Liver (tissue), 9 donors: ENCODE data around the gene CAMSAP3. TPM values are rescaled to one million over a fixed set of nuclear protein-coding genes. Genes with fewer than 3 reads are reported as not detected.

Experiments
- DNase-seq: peaks from one replicate; pipeline ENCODE4 v3.0.0-alpha.2; 2017; ENCODE audit warnings: low spot score
- H3K27ac ChIP-seq, 2 donors: one replicate each; pipeline ENCODE4 v1.7.0; 2013; ENCODE audit warnings: inconsistent platforms in 2 of 2, low read length in 2 of 2, control low read depth in 1 of 2, low read depth in 1 of 2, mild to moderate bottlenecking in 1 of 2
- H3K27me3 ChIP-seq, 4 donors: one replicate each; pipeline versions ENCODE4 v1.6.1 to v1.7.0; 2013; ENCODE audit warnings: low read length in 3 of 4, inconsistent platforms in 1 of 4, mild to moderate bottlenecking in 1 of 4, moderate library complexity in 1 of 4; ENCODE audit not compliant: control insufficient read depth in 4 of 4, insufficient read depth in 4 of 4
- H3K36me3 ChIP-seq, 4 donors: one replicate each; pipeline versions ENCODE4 v1.6.1 to v1.7.0; 2013; ENCODE audit warnings: low read length in 3 of 4, mild to moderate bottlenecking in 3 of 4, low read depth in 1 of 4, moderate library complexity in 1 of 4; ENCODE audit not compliant: control insufficient read depth in 4 of 4, insufficient read depth in 3 of 4
- H3K4me1 ChIP-seq, 4 donors: one replicate each; pipeline versions ENCODE4 v1.6.1 to v1.7.0; 2013; ENCODE audit warnings: low read length in 3 of 4, mild to moderate bottlenecking in 3 of 4, moderate library complexity in 1 of 4; ENCODE audit not compliant: control insufficient read depth in 4 of 4, insufficient read depth in 4 of 4
- H3K4me3 ChIP-seq, 3 donors: one replicate each; pipeline versions ENCODE4 v1.6.1 to v1.7.0; 2013; ENCODE audit warnings: low read length in 3 of 3, control low read depth in 1 of 3, low read depth in 1 of 3, mild to moderate bottlenecking in 1 of 3
- H3K9ac ChIP-seq, 2 donors: one replicate each; pipeline ENCODE4 v1.7.0; 2013; ENCODE audit warnings: low read length in 2 of 2, mild to moderate bottlenecking in 2 of 2, moderate library complexity in 2 of 2, control low read depth in 1 of 2, low read depth in 1 of 2
- H3K9me3 ChIP-seq, 4 donors: one replicate each; pipeline versions ENCODE4 v1.6.1 to v1.7.0; 2013; ENCODE audit warnings: low read length in 3 of 4; ENCODE audit not compliant: control insufficient read depth in 4 of 4
- CTCF ChIP-seq: fragments of 150-350 bp; IDR thresholded peaks from 2 replicates; pipeline ENCODE4 v1.5.1; 2017; ENCODE audit warnings: improper control_type of control experiment, low read depth, low read length; ENCODE audit not compliant: missing input control
- EGR1 ChIP-seq, 2 donors: IDR thresholded peaks; 2 replicates each; pipeline ENCODE4 v1.6.1; 2016 to 2018; ENCODE audit warnings: antibody characterized with exemption in 2 of 2, low read depth in 2 of 2
- FOXA1 ChIP-seq: IDR thresholded peaks from 2 replicates; pipeline ENCODE4 v1.6.1; 2016; ENCODE audit warnings: antibody characterized with exemption
- GABPA ChIP-seq, 2 donors: IDR thresholded peaks in 1 of 2; conservative IDR thresholded peaks in 1 of 2; 2 replicates each; pipeline ENCODE4 v1.6.1; 2016; ENCODE audit warnings: antibody characterized with exemption in 2 of 2, mild to moderate bottlenecking in 1 of 2, moderate library complexity in 1 of 2
- HNF4A ChIP-seq, 2 donors: conservative IDR thresholded peaks; 2 replicates each; pipeline ENCODE4 v1.6.1; 2016; ENCODE audit warnings: antibody characterized with exemption in 2 of 2, mild to moderate bottlenecking in 2 of 2
- HNF4G ChIP-seq: IDR thresholded peaks from 2 replicates; pipeline ENCODE4 v1.6.1; 2016; ENCODE audit warnings: antibody characterized with exemption
- JUND ChIP-seq, 2 donors: IDR thresholded peaks; 2 replicates each; pipeline ENCODE4 v1.6.1; 2016; ENCODE audit warnings: antibody characterized with exemption in 2 of 2
- NR2F2 ChIP-seq: IDR thresholded peaks from 2 replicates; pipeline ENCODE4 v1.6.1; 2016; ENCODE audit warnings: antibody characterized with exemption
- RXRA ChIP-seq, 2 donors: IDR thresholded peaks; 2 replicates each; pipeline ENCODE4 v1.6.1; 2017 to 2018; ENCODE audit warnings: antibody characterized with exemption in 2 of 2, mild to moderate bottlenecking in 1 of 2
- SP1 ChIP-seq: IDR thresholded peaks from 2 replicates; pipeline ENCODE4 v1.6.1; 2018; ENCODE audit warnings: antibody characterized with exemption, mild to moderate bottlenecking
- YY1 ChIP-seq: IDR thresholded peaks from 2 replicates; pipeline ENCODE4 v1.6.1; 2016; ENCODE audit warnings: antibody characterized with exemption, mild to moderate bottlenecking
- ZBTB33 ChIP-seq: IDR thresholded peaks from 2 replicates; pipeline ENCODE4 v1.6.1; 2016; ENCODE audit warnings: antibody characterized with exemption
- WGBS: extraction: QIAGEN DNeasy Blood & Tissue Kit; methylation state at CpG from one replicate; pipeline ENCODE4 v1.1.7; 2013; 5-methylcytosine and 5-hydroxymethylcytosine counted together
- polyA plus RNA-seq, 2 donors: library from polyadenylated mRNA; stranded (reverse) in 1 of 2; unstranded in 1 of 2; fragments of 200-250 nt in 1 of 2; fragments of >200 nt in 1 of 2; fragmentation: Nextera tagmentation in 1 of 2; extraction: Ambion mirVana in 1 of 2; gene quantifications; one replicate each; pipeline versions ENCODE4 v1.2.1 to v1.2.3, GENCODE V29; 2013 to 2015
- total RNA-seq, 2 donors: library from RNA; depleted of rRNA; stranded (reverse); fragments of >200 nt; gene quantifications; one replicate each; pipeline ENCODE4 v1.2.3, GENCODE V29; 2014
- TF ChIP-seq, protein P1 (sequence below): IDR thresholded peaks from 2 replicates; pipeline ENCODE4 v1.6.1; 2016; ENCODE audit warnings: antibody characterized with exemption
- TF ChIP-seq, protein P2 (sequence below): IDR thresholded peaks from 2 replicates; pipeline ENCODE4 v1.6.1; 2016; ENCODE audit warnings: antibody characterized with exemption, mild to moderate bottlenecking
- donor health status: healthy.
- donor health status: healthy.
- donor health status: healthy.
- donor health status: healthy.
- donor health status: healthy.

Gene CAMSAP3
- total and polyA plus RNA-seq, 4 donors: 4.4 to 19.1 (median 9.8) TPM

- H3K4me1 ChIP-seq: no peaks in the 10 kb centered on the region
- no peak overlapping the region for H3K9ac ChIP-seq
- 90% methylated on average over 4 of the region's 4 CpGs for WGBS
- no peak overlapping the region for H3K4me3 ChIP-seq
- no peak for DNase-seq
- H3K36me3 ChIP-seq: peaks cover 11 to 51% (median 29%) of the 10 kb centered on the region in 4 donors
- H3K27me3 ChIP-seq: no peaks in the 10 kb centered on the region
- TF ChIP-seq, protein P1, sequence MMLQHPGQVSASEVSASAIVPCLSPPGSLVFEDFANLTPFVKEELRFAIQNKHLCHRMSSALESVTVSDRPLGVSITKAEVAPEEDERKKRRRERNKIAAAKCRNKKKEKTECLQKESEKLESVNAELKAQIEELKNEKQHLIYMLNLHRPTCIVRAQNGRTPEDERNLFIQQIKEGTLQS: no peak
- TF ChIP-seq, protein P2, sequence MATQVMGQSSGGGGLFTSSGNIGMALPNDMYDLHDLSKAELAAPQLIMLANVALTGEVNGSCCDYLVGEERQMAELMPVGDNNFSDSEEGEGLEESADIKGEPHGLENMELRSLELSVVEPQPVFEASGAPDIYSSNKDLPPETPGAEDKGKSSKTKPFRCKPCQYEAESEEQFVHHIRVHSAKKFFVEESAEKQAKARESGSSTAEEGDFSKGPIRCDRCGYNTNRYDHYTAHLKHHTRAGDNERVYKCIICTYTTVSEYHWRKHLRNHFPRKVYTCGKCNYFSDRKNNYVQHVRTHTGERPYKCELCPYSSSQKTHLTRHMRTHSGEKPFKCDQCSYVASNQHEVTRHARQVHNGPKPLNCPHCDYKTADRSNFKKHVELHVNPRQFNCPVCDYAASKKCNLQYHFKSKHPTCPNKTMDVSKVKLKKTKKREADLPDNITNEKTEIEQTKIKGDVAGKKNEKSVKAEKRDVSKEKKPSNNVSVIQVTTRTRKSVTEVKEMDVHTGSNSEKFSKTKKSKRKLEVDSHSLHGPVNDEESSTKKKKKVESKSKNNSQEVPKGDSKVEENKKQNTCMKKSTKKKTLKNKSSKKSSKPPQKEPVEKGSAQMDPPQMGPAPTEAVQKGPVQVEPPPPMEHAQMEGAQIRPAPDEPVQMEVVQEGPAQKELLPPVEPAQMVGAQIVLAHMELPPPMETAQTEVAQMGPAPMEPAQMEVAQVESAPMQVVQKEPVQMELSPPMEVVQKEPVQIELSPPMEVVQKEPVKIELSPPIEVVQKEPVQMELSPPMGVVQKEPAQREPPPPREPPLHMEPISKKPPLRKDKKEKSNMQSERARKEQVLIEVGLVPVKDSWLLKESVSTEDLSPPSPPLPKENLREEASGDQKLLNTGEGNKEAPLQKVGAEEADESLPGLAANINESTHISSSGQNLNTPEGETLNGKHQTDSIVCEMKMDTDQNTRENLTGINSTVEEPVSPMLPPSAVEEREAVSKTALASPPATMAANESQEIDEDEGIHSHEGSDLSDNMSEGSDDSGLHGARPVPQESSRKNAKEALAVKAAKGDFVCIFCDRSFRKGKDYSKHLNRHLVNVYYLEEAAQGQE: no peak
- TF ChIP-seq CTCF (no peak), HNF4G (no peak), NR2F2 (no peak), HNF4A (conservative IDR thresholded peaks at IDR 0.05) (no peak), SP1 (no peak), ZBTB33 (no peak), FOXA1 (no peak), EGR1 (IDR thresholded peaks at IDR 0.05; ENCODE audit: low read depth in 2 of 2) (no peak), JUND (IDR thresholded peaks at IDR 0.05) (no peak)
- H3K27ac ChIP-seq: no peak overlapping the region
- H3K9me3 ChIP-seq: no peaks in the 10 kb centered on the region
Measured at GRCh38 chr19:7559102-7559501, 36.6 kb upstream of the CAMSAP3 start.

DNA sequence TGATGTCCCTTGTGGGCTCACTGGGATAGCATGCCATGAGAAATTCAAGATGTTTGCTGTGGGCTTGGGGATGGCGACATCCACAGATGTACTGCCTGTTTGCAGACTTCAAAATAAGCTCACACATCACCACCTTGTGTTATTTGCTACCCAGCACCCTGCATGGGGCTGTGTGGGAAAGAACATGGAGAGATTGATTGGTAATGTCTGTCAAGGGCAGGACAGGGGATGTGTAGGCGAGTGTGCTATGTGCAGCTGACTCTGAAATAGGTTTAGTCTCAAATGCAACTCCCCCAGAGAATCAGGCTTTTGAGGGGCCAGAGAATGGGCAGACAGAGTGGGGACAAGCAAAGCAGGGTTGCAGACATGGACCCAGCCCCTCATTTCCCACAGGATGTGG lies 35.4 kb upstream of the CAMSAP3 start:
- H3K27me3 ChIP-seq: no peaks in the 10 kb centered on the region
- H3K4me3 ChIP-seq: no peak overlapping the region
- TF ChIP-seq JUND (IDR thresholded peaks at IDR 0.05) (no peak), GABPA (IDR thresholded peaks at IDR 0.05 in 1 of 2, conservative IDR thresholded peaks at IDR 0.05 in 1 of 2) (no peak), RXRA (IDR thresholded peaks at IDR 0.05) (no peak), YY1 (no peak)
- WGBS: 97% methylated on average over 2 of the region's 2 CpGs
- DNase-seq: no peak
- H3K36me3 ChIP-seq: peaks cover 8 to 44% (median 29%) of the 10 kb centered on the region in 4 donors
- H3K4me1 ChIP-seq: no peaks in the 10 kb centered on the region
- no peak overlapping the region for H3K9ac ChIP-seq
- no peaks in the 10 kb centered on the region for H3K9me3 ChIP-seq
- no peak overlapping the region for H3K27ac ChIP-seq
